ENCODE data around the gene USP6NL.

DNA sequence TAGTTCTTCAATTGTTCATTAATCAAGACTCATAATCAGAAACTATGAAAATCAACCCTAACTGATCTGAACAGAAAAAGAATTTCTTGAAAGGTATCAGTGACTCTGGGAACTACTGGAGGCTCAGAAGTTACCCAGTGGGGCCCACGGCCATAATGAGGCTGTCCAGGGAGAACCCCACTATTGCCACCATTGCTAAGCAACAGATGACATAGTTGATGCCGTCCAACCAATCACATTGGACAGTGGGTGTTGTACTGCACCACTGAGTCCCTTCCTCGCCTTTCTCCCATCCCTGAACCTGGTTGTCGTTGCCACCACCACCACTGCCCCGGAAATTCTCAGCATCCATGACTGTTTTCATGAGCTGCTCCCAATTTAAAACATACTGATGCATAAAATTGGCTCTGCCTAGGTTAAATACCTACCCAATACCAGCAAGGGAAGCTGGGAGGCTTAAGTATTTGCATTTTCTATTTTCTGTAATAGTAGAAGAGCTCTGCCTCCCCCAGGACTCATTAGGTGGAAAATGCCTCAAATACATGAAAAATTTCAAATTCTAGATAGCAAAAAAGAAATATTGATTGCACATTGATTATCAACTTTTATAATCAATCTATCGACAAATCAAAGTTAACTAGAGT, 26.7 kb upstream of the USP6NL start:
- no peak for TF ChIP-seq FOXM1 (IDR thresholded peaks at IDR 0.05; ENCODE audit: low read depth, low read length)
- TF ChIP-seq FOS (IDR thresholded peaks at IDR 0.05; ENCODE audit: borderline replicate concordance, extremely low read depth, insufficient read length): no peak
- TF ChIP-seq CREB1 (IDR thresholded peaks at IDR 0.05; ENCODE audit: low read depth): peak; percentile 93
- no peak for TF ChIP-seq POLR2AphosphoS5 (IDR thresholded peaks at IDR 0.05; ENCODE audit: low read length)
- no peak for TF ChIP-seq ZNF622 (IDR thresholded peaks at IDR 0.05)
- no peak for TF ChIP-seq CTCF (IDR thresholded peaks at IDR 0.05 in 2 of 3, conservative IDR thresholded peaks at IDR 0.05 in 1 of 3; ENCODE audit: control insufficient read depth in 2 of 3, extremely low read depth in 1 of 3, insufficient read depth in 1 of 3, low read depth in 3 of 3, low read length in 3 of 3)
- TF ChIP-seq NRF1 (conservative IDR thresholded peaks at IDR 0.05; ENCODE audit: low read depth, low read length): no peak
- no peak for TF ChIP-seq YBX1 (IDR thresholded peaks at IDR 0.05)
- TF ChIP-seq, protein P1, sequence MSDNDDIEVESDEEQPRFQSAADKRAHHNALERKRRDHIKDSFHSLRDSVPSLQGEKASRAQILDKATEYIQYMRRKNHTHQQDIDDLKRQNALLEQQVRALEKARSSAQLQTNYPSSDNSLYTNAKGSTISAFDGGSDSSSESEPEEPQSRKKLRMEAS (IDR thresholded peaks at IDR 0.05; ENCODE audit: low read depth, low read length): no peak
- TF ChIP-seq EP300 (IDR thresholded peaks at IDR 0.05; ENCODE audit: borderline replicate concordance in 1 of 2, control insufficient read depth in 1 of 2, low read depth in 2 of 2, low read length in 2 of 2): no peak
- no peak for TF ChIP-seq EZH2 (IDR thresholded peaks at IDR 0.05; ENCODE audit: borderline replicate concordance, control insufficient read depth, low read depth, low read length)
- TF ChIP-seq CHD2 (IDR thresholded peaks at IDR 0.05; ENCODE audit: borderline replicate concordance, low read depth, low read length): no peak
- TF ChIP-seq RELA (IDR thresholded peaks at IDR 0.05; ENCODE audit: borderline replicate concordance, partially characterized antibody): no peak
- TF ChIP-seq E4F1 (IDR thresholded peaks at IDR 0.05; ENCODE audit: borderline replicate concordance, partially characterized antibody): no peak

Data from GM12878 (cell line).